C4-2B (cell line): ENCODE data around the gene ZGRF1.

Experiments
- ZFX ChIP-seq: fragments of 450-650 bp; IDR thresholded peaks from 2 replicates; pipeline ENCODE4 v1.6.1; 2017
- TF ChIP-seq, protein P1 (sequence below): fragments of 450-650 bp; conservative IDR thresholded peaks from 2 replicates; pipeline ENCODE4 v1.5.1; 2017; ENCODE audit warnings: mild to moderate bottlenecking

- TF ChIP-seq, protein P1, sequence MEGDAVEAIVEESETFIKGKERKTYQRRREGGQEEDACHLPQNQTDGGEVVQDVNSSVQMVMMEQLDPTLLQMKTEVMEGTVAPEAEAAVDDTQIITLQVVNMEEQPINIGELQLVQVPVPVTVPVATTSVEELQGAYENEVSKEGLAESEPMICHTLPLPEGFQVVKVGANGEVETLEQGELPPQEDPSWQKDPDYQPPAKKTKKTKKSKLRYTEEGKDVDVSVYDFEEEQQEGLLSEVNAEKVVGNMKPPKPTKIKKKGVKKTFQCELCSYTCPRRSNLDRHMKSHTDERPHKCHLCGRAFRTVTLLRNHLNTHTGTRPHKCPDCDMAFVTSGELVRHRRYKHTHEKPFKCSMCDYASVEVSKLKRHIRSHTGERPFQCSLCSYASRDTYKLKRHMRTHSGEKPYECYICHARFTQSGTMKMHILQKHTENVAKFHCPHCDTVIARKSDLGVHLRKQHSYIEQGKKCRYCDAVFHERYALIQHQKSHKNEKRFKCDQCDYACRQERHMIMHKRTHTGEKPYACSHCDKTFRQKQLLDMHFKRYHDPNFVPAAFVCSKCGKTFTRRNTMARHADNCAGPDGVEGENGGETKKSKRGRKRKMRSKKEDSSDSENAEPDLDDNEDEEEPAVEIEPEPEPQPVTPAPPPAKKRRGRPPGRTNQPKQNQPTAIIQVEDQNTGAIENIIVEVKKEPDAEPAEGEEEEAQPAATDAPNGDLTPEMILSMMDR: no peak
- no peak for TF ChIP-seq ZFX
Observed at GRCh38 chr4:112616984-112617383, 19.7 kb downstream of the ZGRF1 start.
